HepG2 (cell line): ENCODE data around the gene RPA1.

ENCODE experiments used
- EZH2 ChIP-seq: conservative IDR thresholded peaks from 2 replicates; pipeline ENCODE4 v1.6.1; 2012; ENCODE audit warnings: mild to moderate bottlenecking, low read depth, low read length, moderate library complexity
- NR2C2 ChIP-seq: sonication (generic); formaldehyde crosslinking; IDR thresholded peaks from 2 replicates; pipeline ENCODE4 v1.4.0; 2020; ENCODE audit warnings: missing genetic modification reagents, mild to moderate bottlenecking, moderate library complexity, borderline replicate concordance
- PITX1 ChIP-seq: sonication (generic); formaldehyde crosslinking; IDR thresholded peaks from 2 replicates; pipeline ENCODE4 v1.5.1; 2020; ENCODE audit warnings: mild to moderate bottlenecking, missing genetic modification reagents
- SP1 ChIP-seq, 2 experiments: fragments of 450-650 bp in 1 of 2; sonication (generic) in 1 of 2; formaldehyde crosslinking in 1 of 2; IDR thresholded peaks; 2 replicates each; pipeline versions ENCODE4 v1.4.0 to v1.6.1; 2016 to 2020; ENCODE audit warnings: missing genetic modification reagents in 1 of 2
- ZNF256 ChIP-seq: sonication (generic); formaldehyde crosslinking; conservative IDR thresholded peaks from 2 replicates; pipeline ENCODE4 v1.4.0; 2020; ENCODE audit warnings: missing genetic modification reagents
- ZNF644 ChIP-seq: IDR thresholded peaks from 2 replicates; pipeline ENCODE4 v1.6.1; 2016; ENCODE audit warnings: low read depth
- ZNF780A ChIP-seq: sonication (generic); formaldehyde crosslinking; IDR thresholded peaks from 2 replicates; pipeline ENCODE4 v1.8.0; 2022; ENCODE audit warnings: mild to moderate bottlenecking, missing genetic modification reagents, moderate library complexity

GRCh38 chr17:1797323-1797722, 32.5 kb upstream of the RPA1 start:
- TF ChIP-seq SP1 (IDR thresholded peaks at IDR 0.05): no peak
- TF ChIP-seq SP1 (CRISPR knock-in tag; IDR thresholded peaks at IDR 0.05): no peak
- no peak for TF ChIP-seq ZNF780A (CRISPR knock-in tag)
- TF ChIP-seq PITX1: no peak
- TF ChIP-seq NR2C2 (CRISPR knock-in tag): no peak
- TF ChIP-seq EZH2: no peak
- no peak for TF ChIP-seq ZNF256 (CRISPR knock-in tag)
- TF ChIP-seq ZNF644: no peak
